ENCODE measurements around the gene APPL1.

APPL1 gene

DNA sequence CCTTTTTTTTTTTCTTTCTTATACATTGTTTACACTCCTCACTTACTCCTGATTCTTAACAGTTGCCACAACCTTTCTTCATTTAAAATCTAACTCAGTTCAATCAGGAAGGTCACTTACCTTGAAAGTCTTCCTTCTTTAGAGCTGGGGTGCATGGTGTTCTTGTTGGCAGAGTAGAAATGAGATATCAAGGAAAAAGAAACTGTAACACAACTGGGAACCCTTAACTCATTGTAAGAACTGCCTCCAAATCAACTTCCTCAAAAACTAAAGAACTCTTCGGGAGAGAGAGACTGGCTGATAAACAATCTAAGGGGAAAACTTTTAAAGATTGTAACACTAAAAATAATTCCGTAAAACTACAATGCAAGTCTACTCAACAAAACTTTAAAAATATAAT lies 1.4 kb upstream of the APPL1 start:
- no peaks in the 10 kb centered on the region for H3K27me3 ChIP-seq (ENCODE audit: control insufficient read depth, low read length)
- no peak for TF ChIP-seq EZH2phosphoT487 (IDR thresholded peaks at IDR 0.05; ENCODE audit: borderline replicate concordance, low read length)
- TF ChIP-seq, protein P1, sequence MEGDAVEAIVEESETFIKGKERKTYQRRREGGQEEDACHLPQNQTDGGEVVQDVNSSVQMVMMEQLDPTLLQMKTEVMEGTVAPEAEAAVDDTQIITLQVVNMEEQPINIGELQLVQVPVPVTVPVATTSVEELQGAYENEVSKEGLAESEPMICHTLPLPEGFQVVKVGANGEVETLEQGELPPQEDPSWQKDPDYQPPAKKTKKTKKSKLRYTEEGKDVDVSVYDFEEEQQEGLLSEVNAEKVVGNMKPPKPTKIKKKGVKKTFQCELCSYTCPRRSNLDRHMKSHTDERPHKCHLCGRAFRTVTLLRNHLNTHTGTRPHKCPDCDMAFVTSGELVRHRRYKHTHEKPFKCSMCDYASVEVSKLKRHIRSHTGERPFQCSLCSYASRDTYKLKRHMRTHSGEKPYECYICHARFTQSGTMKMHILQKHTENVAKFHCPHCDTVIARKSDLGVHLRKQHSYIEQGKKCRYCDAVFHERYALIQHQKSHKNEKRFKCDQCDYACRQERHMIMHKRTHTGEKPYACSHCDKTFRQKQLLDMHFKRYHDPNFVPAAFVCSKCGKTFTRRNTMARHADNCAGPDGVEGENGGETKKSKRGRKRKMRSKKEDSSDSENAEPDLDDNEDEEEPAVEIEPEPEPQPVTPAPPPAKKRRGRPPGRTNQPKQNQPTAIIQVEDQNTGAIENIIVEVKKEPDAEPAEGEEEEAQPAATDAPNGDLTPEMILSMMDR (IDR thresholded peaks at IDR 0.05; ENCODE audit: low read depth, low read length, poor library complexity, severe bottlenecking), result no peak
- peaks cover 6% of the 10 kb centered on the region; the same call in 1 of the 2 replicates for H3K36me3 ChIP-seq (ENCODE audit: control insufficient read depth, low read length)

DNA sequence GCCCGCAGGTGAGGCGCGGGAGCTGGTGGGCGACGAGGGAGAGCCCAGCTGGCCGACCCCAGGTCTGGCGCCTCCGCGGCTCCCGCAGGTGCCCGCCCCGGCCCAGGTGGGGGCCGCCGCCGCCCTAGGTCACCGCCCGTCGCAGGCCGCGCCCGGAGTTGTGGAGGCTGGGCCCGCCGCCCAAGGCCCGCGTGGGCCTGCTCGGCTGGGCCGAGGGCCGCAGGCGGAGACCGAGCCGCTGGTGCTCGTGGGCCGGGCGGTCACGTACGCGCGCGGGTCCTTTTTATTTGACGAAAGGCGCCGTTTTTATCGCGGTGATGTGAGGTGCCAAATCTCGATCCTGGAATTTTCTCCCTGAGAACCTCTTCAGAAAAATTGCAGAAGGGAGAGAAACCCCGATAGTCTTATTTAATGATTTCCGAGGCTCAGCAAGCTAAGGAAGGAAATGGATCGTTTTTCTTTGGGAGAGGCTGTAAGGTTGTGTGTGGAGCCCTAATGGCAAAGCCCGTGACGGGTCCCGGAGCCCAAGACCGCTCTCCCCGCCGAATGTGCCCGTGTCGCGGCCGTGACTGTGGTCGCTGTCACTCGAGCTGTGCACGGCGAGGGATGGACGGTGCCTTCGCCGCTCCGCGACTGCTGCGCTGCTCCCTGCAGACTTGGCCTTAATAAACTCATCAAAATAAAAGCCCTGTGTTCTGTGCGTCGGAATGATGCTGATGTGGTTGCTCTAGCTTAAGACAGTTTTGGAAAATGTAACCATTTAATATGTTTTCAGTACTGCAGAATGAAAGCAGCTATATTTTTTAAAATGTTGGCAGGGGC lies 612 bp downstream of the APPL1 start:
- H3K4me2 ChIP-seq (ENCODE audit: low read length), result peak overlapping the region; percentile 100
- H3K9me2 ChIP-seq (replicated peaks; ENCODE audit: control insufficient read depth, low read length), result no peaks in the 10 kb centered on the region
- no peak for TF ChIP-seq EZH2phosphoT487 (IDR thresholded peaks at IDR 0.05; ENCODE audit: borderline replicate concordance, low read length)
- TF ChIP-seq, protein P1 (IDR thresholded peaks at IDR 0.05; ENCODE audit: low read depth, low read length, poor library complexity, severe bottlenecking), result no peak
- peaks cover 59% of the 10 kb centered on the region for H3K79me2 ChIP-seq (ENCODE audit: control insufficient read depth, low read length)
- H3K36me3 ChIP-seq (ENCODE audit: control insufficient read depth, low read length), result peaks cover 6% of the 10 kb centered on the region; the same call in 1 of the 2 replicates
- H3K4me1 ChIP-seq (ENCODE audit: control insufficient read depth, low read length), result peaks cover 35% of the 10 kb centered on the region
- peak overlapping the region; percentile 51 for H3K27ac ChIP-seq (ENCODE audit: low read depth, low read length)
- H4K20me1 ChIP-seq (ENCODE audit: control insufficient read depth, insufficient read depth, low read depth, low read length), result no peaks in the 10 kb centered on the region
- no peaks in the 10 kb centered on the region for H3K9me3 ChIP-seq (ENCODE audit: control insufficient read depth, insufficient read depth, low read length)
- H3K27me3 ChIP-seq (ENCODE audit: control insufficient read depth, low read length), result no peaks in the 10 kb centered on the region
- 0 out of 2 replicates have a peak, but pooled peaks cover 7% of the 10 kb centered on the region for H3F3A ChIP-seq (ENCODE audit: control insufficient read depth, insufficient read depth)
- peak overlapping the region; percentile 98 for H3K4me3 ChIP-seq (ENCODE audit: low read length)

More for the DNA sequence above, 1.4 kb upstream of the APPL1 start:
- H3K4me3 ChIP-seq (ENCODE audit: low read length), result no peak overlapping the region
- H3K9me3 ChIP-seq (ENCODE audit: control insufficient read depth, insufficient read depth, low read length), result no peaks in the 10 kb centered on the region
- H3F3A ChIP-seq (ENCODE audit: control insufficient read depth, insufficient read depth), result 0 out of 2 replicates have a peak, but pooled peaks cover 3% of the 10 kb centered on the region
- no peak overlapping the region for H3K27ac ChIP-seq (ENCODE audit: low read depth, low read length)
- peaks cover 40% of the 10 kb centered on the region for H3K79me2 ChIP-seq (ENCODE audit: control insufficient read depth, low read length)
- no peaks in the 10 kb centered on the region for H4K20me1 ChIP-seq (ENCODE audit: control insufficient read depth, insufficient read depth, low read depth, low read length)
- H3K4me1 ChIP-seq (ENCODE audit: control insufficient read depth, low read length), result peaks cover 33% of the 10 kb centered on the region
- H3K9me2 ChIP-seq (replicated peaks; ENCODE audit: control insufficient read depth, low read length), result no peaks in the 10 kb centered on the region
- peak overlapping the region; percentile 100; the same call in 1 of the 2 replicates for H3K4me2 ChIP-seq (ENCODE audit: low read length)

DNA sequence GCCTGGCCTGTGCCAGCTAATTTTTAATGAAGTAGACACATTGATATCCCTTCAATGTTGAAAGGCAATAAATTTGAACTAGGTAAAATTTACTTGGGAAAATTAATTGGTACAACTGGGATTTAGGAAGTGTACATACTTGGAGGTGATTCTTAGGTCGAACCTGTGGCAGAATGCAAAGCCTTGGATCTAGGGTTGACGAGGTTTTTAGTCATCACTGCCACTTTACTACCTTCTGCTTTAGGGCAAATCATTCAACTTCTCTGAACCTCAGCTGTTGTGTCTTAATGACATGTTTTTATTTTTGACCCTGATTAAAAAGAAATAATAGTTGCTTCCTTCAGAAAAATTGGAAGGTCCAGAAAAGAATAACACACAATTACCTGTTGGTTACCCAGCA lies 2.5 kb downstream of the APPL1 start:
- Histone ChIP-seq H3K4me3 (ENCODE audit: low read length) (no peak overlapping the region), H3K4me2 (ENCODE audit: low read length) (peak overlapping the region; percentile 100; the same call in 1 of the 2 replicates), H3K27me3 (ENCODE audit: control insufficient read depth, low read length) (no peaks in the 10 kb centered on the region), H3K27ac (ENCODE audit: low read depth, low read length) (no peak overlapping the region), H3K4me1 (ENCODE audit: control insufficient read depth, low read length) (peaks cover 48% of the 10 kb centered on the region), H3K79me2 (ENCODE audit: control insufficient read depth, low read length) (peaks cover 77% of the 10 kb centered on the region), H3K36me3 (ENCODE audit: control insufficient read depth, low read length) (peaks cover 6% of the 10 kb centered on the region), H3K9me3 (ENCODE audit: control insufficient read depth, insufficient read depth, low read length) (no peaks in the 10 kb centered on the region), H3F3A (ENCODE audit: control insufficient read depth, insufficient read depth) (0 out of 2 replicates have a peak, but pooled peaks cover 5% of the 10 kb centered on the region), H4K20me1 (ENCODE audit: control insufficient read depth, insufficient read depth, low read depth, low read length) (no peaks in the 10 kb centered on the region), H3K9me2 (replicated peaks; ENCODE audit: control insufficient read depth, low read length) (no peaks in the 10 kb centered on the region)
- TF ChIP-seq EZH2phosphoT487 (IDR thresholded peaks at IDR 0.05; ENCODE audit: borderline replicate concordance, low read length), result no peak
- TF ChIP-seq, protein P1 (IDR thresholded peaks at IDR 0.05; ENCODE audit: low read depth, low read length, poor library complexity, severe bottlenecking), result no peak

Measured in DOHH2 (cell line).